Mucosa of gallbladder (tissue), 1 donor: Measurements from ENCODE around the gene TCFL5. TPM values are rescaled to one million over a fixed set of nuclear protein-coding genes. Genes with fewer than 3 reads are reported as not detected.

Source experiments
- DNase-seq: peaks from one replicate; pipeline ENCODE4 v3.0.0-alpha.2; 2020; ENCODE audit warnings: low spot score
- total RNA-seq: library from RNA; stranded (reverse); gene quantifications from one replicate; pipeline ENCODE4 v1.2.1, GENCODE V29; 2021
- donor health status: DM: no; HTN: no; CAD: no.

Gene TCFL5
- total RNA-seq, 1 donor from 2014 or later = 8.2 TPM

DNA sequence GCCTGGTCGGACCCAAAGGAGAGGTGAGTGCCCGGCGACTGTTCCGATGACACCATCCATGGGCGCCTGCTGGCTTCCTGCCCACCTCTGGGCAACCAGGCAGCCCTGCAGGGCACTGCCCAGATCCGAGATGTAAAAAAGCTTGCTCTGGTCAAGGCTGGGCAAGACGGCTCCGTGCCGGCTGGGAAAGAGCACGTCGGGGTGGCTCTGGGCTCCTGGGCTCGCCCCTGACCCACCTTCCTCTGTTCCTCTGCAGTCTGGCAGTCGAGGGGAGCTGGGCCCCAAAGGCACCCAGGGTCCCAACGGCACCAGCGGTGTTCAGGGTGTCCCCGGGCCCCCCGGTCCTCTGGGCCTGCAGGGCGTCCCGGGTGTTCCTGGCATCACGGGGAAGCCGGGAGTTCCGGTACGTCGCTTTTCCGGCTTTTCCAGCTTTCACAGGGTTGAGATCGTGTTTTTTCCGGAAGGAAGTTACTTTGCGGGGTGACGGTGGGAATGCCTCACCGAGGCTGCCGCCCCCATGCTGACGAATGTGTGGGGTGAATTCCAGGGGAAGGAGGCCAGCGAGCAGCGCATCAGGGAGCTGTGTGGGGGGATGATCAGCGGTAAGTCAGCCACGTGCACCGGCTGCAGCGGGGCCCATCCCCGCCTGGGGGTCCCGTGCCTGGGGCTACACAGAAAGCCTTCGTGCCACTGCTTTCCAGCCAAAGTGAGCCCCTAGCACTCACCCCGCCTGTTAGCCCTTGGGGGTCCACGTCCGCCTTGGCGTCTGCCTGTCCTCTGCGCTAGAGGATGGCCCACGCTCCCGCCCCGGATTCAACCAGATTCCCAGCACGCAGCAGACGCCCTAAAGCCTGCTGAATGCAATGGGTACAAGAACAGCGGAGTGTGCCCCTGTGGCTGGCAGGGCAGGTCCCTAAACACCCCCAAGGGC is 25.4 kb downstream of the TCFL5 start:
- DNase-seq = no peak

GRCh38 chr20:62834967-62835730 is 26.5 kb downstream of the TCFL5 start:
- DNase-seq = no peak

GRCh38 chr20:62832951-62833391 is 28.7 kb downstream of the TCFL5 start:
- DNase-seq = no peak

DNA sequence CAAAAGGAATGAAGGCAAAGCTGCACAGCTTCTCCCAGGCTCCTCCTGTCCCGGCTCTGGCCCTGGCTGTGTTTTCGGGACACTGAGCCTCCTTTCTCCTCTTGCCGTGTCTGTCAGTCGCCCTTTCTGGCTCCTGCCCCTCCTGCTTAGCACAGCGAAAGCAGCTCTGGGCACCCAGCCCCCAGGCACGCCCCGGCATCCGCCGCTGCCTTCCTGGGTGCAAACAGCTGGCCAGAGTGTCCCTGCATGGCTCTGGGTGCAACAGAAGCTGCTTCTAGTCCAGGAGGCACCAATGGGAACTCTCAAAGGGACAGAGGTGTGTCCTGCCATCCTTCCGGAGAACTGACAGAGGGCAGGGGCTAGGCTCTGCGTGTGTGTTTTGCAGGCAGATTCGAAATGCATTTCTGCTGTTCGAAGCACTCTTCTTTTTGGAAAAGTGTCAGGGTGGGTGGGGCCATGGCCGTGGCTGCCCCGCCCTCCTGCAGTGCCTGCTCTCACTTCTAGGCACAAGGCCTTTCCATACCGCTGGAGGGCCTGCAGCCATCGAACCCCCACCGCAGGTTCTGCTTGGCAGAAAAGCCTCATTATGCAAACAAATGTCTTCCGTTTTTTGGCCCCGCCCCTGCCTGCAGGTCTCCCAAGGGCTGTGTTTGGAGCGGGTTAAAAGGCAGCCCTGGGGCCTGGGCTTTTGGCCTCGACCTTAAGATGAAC is 29.3 kb downstream of the TCFL5 start:
- DNase-seq = peak; percentile 32

DNA sequence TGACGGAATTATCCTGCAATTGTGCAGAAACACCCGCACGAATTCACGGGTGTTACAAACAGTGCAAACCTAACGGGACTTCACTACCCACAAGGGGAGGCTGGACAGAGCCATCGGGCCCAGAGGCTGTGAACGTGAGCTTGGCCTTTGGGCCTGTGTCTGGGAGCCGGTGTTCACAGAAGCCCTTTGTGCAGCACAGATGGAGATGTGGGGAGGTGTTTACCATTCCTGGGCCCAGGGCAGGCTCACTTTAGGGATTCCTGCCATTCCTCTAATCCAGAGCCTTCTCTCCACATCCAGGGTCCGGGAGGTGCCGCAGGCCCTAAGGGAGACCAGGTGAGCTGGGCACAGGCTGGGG is 29.8 kb downstream of the TCFL5 start:
- DNase-seq = no peak

- no peak for DNase-seq
Measured at GRCh38 chr20:62831361-62831788, 30.2 kb downstream of the TCFL5 start.

GRCh38 chr20:62830821-62831220 is 30.8 kb downstream of the TCFL5 start:
- DNase-seq = no peak

DNA sequence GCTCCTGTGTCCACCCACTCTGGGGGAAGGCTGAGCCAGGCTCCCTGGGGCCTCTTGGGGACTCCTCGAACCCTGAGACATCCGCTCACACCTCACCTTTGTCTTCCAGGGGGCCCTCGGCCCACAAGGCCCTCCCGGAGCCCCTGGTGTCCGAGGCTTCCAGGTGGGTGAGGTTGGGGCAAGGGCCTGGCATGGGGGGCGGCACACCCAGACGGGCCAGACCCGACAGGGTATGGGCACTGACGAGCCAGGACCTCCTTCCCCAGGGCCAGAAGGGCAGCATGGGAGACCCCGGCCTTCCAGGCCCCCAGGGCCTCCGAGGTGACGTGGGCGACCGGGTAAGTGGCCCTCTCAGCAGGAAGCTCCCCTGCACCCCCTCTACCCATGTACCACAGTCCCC is 31.4 kb downstream of the TCFL5 start:
- DNase-seq = no peak

DNA sequence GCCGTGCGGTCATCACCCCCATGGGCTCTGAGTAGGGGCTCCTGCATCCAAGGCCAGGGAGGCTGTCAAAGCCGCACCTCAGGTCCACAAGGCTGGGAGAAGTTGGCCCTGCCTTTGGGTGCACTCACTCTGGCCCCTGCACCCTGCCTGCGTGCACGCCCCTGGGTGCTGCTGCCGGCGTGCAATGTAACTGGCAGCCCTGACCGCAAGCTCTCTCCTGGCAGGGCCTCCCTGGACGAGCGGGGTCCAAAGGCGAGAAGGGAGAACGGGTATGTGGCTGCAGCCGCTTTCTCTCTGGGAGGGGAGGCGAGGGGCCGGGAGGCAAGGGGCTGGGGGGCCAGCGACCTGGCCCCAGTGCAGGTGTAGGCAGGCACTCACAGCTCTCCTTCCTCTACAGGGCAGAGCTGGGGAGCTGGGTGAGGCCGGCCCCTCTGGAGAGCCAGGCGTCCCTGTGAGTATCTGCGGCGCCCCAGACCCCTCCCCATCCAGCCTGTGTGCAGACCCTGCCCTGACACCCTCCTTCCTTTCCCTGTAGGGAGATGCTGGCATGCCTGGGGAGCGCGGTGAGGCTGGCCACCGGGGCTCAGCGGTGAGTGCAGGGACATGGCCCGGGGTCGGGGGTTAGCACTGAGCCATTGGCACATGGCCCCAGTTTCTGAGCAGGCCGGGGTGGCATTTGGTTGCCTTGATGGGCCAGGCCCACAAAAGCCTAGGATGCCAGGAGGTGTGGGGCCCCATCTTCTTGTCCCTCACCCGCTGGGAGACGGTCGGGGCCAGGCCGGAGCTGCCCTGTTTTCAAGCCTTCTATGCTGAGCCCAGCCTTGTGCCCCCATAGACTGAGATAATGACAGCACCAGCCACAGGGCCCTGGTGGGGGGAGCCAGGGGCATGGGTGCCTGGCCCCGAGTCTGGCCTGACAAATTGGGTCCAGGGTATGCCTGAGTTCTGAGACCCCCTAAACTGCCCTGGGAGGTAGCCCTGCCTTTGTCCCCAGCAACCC is 32.1 kb downstream of the TCFL5 start:
- no peak for DNase-seq

DNA sequence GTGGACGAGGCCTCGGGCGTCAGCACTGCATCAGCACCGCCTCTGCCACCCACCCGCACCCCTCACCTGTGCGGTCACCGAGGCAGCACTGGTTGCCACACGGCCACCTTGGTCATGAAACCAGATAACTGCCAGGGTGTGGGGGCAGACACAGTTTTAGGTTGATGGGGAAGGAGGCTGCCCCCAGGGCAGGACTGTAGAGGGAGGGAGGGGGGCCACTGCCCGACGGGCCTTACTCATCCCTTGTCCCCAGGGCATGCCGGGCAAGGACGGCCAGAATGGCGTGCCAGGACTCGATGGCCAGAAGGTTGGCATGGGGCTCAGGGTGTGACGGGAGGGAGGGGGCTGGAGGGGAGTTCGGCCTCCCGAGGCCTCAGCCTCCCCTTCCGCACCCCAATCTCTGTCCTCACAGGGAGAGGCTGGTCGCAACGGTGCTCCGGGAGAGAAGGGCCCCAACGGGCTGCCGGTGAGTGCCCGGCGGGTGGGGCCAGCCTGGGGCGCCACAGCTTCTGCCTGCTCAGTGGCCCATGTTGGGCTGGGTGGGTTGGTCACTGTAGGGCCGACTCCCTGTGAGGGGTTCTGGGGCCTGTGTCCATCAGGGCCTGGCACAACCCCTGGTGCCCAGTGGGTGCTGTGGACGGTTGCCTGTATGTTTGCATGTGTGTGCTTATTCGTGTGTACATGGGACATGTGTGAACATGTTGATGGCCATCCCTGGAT is 33.0 kb downstream of the TCFL5 start:
- no peak for DNase-seq

DNA sequence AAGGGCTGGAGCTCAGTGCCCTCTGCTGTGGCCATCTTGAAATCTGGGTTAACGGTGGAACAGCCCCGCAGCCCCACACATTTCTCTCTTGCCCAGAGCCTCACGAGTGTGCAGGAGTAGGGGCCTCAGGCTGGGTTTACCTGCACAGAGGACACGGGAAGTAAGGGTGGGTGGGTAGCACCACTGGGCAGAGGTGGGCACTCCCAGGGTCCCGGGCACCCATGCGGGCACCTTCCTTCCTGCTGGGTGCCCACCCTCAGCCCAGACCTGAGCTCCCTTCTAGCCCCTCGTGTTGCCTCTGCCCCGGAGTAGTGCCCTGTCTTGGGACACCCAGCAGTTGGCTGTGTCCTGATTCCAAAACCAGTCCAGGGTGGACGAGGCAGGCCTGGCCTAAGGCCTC is 33.6 kb downstream of the TCFL5 start:
- no peak for DNase-seq

- DNase-seq = no peak
Measured at GRCh38 chr20:62827311-62828038, 34.1 kb downstream of the TCFL5 start.

GRCh38 chr20:62826646-62827310 is 34.8 kb downstream of the TCFL5 start:
- DNase-seq = no peak

DNA sequence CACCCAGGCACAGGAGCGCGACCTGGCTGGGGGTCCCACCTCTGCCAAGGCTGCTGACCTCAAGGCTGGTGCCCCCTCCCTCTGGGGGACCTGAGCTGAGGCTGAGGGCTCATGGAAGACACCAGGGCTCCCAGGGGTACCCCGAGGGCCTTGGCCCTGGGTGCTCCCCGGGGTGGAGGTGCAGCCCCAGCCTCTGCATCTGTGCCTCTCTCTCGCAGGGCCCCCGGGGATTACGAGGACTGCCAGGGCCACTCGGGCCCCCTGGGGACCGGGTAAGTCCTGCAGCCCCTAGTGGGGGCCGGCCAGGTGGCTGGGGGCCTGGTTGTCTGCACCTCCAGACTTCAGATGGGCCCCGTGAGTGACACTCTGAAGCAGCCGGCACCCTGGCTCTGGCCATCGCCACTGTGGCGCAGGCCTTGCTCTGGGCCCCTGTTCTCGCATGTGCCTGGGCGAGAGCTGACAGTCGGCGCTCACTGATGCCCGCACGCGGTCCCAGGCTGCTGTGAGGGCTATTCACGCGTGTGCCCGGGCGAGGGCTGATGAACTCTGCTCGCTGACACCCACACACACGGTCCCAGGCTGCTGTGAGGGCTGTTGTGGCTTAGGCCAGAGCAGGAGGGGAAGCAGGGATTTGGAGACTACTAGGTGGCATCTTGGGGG is 35.5 kb downstream of the TCFL5 start:
- no peak for DNase-seq

- no peak for DNase-seq
Measured at GRCh38 chr20:62825333-62825985, 36.2 kb downstream of the TCFL5 start.

- DNase-seq = peak; percentile 46
Measured at GRCh38 chr20:62824476-62825332, 36.9 kb downstream of the TCFL5 start.
